Glomerular endothelial cell (primary cell): ENCODE data around the gene TGFB2. TPM values are rescaled to one million over a fixed set of nuclear protein-coding genes. Genes with fewer than 3 reads are reported as not detected.

Experiments
- DNase-seq: peaks from one replicate; pipeline ENCODE4 v3.0.0-alpha.2; 2011; ENCODE audit warnings: low read depth, low spot score; ENCODE audit errors: extremely low read depth
- total RNA-seq: library from RNA; depleted of rRNA; stranded (reverse); fragments of >200 nt; gene quantifications from 2 replicates; pipeline ENCODE4 v1.2.3, GENCODE V29; 2015

TGFB2 gene
- total RNA-seq, 1 donor from 2014 or later = 48.7 TPM

- no peak for DNase-seq
These were observed 12.2 kb downstream of the TGFB2 start for GRCh38 chr1:218357211-218357892.

DNA sequence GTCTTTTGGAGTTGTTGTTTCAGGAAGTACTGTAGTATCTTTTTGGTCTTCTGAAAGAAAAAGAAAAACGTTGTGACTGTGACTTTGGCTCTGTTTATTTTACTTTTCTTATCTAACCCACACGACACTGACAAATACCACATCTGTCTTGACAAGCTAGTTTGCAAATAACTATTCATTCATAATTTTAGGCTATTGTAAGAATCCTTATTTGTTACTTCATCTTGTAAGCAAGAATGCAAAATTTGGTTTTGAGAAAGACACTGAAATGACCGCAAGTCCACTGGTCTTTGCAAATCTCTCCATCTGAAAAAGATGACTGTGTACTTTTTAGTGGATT lies 12.7 kb downstream of the TGFB2 start:
- DNase-seq = no peak

DNA sequence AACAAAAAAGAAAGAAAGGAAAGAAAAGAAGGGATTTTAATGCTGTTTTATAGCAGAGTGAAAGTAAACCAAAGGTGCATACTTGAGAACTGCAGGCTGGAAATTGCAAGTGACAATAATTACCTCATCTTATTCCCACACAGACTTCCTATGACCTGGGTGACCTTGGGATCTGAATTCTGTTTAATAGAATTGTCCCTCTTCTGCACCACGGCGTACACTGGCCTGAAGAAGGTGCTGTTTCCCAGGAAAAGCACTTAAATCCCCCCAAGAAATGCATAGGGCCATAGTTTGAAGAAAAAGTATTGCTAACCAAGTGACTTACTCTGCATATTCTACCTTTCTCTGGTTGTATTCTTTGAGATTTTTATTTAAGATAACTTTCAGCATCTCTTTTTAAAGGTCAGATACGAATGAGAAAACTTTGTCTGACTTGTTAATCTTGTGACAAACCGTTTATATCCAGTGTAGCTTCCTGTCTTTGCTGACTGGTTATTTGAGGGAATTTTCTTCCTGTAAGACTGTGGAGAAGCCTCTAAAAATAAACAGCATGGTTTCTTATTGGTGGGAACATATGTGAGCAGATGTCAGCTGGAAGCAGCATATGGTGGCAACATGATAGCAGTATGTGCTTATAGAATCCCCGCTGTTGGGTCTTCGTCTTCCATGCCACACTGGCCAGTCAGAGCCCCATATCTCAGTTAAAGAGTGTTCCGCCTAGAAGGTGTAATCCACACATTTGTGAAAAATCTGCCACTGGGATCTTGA lies 16.3 kb downstream of the TGFB2 start:
- no peak for DNase-seq

DNA sequence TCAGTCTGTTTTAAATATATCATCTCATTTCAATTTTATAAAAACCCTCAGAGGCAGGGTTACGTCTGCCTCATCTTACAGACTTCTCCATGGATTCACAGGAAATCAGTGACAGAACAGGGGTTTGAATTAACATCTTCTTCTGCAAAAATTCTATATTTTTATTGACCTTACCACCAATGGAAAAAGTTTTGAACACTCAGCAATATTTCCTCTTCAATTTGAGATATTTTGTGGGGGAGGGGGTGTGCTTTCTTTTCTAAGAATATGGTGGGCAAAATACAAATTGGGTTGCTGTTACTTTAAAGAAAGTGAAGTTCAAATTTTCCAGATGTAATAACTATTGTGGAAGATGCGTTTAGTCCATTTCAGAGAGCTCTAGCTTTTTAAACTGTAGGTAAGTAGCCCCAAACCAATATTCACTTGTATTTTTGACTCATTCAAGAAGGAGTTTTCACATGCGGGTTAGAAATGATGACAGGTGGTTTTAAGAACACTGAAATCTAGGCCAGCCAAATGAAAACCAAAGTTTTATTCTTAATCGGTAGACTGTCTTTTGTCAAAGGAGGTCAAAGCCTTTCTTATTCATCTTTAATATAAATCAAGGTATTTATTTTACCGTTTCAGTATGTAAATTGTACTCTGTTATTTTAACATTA lies 17.4 kb downstream of the TGFB2 start:
- DNase-seq = no peak

- no peak for DNase-seq
These were observed 18.0 kb downstream of the TGFB2 start for GRCh38 chr1:218363141-218363540.

GRCh38 chr1:218364028-218364710 lies 19.0 kb downstream of the TGFB2 start:
- DNase-seq = no peak

DNA sequence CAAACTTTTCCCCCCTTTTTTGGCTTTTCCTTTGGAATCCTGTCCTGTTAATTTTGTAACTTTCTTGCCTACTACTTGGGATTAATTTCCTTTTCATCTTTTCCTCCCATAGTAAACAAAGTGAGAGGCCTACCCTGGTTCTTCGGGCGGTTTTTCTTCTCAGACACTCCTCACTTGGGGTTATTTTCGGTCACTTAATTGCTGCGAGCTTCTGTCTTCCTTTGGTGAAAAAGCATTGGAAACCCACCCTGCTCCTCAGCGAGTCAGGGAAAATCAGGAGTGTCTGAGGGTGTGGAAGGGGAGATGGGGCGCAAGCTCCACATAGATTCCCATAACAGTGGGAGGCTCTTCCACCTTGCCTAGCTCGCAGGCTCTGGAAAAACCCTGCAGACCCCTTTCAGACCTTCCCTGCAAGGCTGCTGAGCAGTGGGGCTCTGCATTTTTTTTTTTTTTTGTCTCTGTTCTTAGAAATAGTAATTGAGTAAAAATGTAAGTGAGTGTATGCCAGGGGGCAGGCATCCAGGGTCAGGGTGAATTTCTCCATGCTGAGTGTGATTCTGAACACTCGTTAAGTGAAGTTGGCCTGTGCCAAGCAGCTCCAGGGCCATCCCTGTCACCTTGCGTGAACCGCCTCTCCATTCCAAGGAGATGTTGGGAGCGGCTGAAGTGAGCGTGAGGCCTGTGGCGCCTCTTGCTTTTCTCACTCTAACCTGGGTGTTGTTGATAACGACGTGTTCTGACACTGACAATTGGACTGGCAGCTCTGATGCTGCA lies 20.3 kb downstream of the TGFB2 start:
- no peak for DNase-seq

GRCh38 chr1:218366322-218367052 lies 21.4 kb downstream of the TGFB2 start:
- no peak for DNase-seq

GRCh38 chr1:218367118-218367517 lies 22.0 kb downstream of the TGFB2 start:
- DNase-seq = no peak

GRCh38 chr1:218368686-218369085 lies 23.6 kb downstream of the TGFB2 start:
- DNase-seq = no peak

DNA sequence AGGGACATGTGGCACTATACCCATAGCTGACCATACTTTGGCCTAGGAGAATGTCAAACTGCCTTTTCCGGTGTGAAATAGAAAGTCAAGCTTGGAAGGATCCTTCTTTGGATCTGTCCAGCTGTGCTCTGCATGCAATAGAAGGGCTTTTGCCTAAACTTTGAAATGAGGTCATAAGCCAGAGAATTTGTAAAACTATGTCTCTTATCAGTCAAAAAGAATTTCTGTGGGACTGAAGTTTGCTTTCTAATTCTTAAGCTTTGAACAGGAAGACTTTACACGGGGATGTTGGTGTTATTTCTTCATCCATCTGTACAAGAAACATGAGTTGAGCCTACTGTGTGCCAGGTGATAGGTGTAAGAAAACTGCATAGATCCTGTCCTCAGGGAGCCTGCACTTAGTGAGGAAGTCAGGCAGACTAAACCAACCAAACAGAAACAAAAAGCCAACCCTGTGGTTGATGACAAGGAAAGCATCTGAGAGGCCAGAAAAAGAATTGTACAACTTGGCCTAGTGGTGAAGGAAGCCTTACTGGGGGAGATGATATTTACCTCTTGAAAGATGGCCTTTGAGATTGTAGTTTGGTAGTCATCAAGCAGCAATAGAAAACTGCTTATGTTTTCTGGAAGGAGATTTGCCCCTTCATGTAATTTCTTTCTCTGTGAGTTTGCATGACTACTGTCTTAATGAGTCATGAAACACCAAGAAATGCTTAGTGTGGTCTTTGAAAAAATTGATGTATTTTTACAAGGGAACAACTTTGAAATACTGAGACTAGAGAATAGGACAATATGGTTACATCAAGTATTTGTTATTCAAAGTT lies 24.8 kb downstream of the TGFB2 start:
- DNase-seq = no peak

DNA sequence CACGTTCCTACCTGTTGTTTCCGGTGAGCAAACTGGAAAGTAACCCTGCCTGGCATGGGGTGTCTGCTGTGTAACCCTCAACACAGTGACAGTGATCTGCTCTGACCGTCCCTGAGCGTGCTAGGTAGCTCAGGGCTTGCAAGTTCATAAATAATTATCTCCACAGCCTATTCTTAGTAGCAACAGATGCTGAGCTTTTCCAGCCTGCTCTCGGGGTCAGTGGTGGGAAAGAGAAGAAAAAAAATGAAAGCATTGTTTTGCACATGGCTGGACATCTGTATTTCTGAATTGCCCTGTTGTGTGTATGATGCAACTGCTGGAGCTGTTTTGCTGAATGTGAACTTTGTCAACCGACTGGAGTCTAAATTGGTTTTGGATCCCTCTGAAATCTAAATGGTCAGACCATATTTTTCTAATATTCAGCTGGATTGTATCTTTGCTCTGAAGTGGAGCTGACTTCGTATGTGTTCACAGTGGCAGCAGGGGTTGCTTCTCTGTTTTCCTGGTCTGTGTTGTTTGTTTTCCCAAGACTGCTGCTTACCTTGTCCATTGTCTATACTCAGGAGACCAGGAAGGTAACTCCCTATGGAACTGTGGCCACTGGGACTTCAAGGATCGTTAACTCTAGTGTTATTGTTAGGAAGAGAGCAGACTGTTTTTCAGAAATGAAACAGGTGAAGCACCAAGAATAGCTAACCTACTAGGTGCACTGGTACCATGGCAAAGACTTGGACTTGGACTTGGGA lies 27.0 kb downstream of the TGFB2 start:
- no peak for DNase-seq

GRCh38 chr1:218374401-218375353 lies 29.5 kb downstream of the TGFB2 start:
- DNase-seq = peak; percentile 71

- no peak for DNase-seq
These were observed 31.6 kb downstream of the TGFB2 start for GRCh38 chr1:218376722-218377121.

DNA sequence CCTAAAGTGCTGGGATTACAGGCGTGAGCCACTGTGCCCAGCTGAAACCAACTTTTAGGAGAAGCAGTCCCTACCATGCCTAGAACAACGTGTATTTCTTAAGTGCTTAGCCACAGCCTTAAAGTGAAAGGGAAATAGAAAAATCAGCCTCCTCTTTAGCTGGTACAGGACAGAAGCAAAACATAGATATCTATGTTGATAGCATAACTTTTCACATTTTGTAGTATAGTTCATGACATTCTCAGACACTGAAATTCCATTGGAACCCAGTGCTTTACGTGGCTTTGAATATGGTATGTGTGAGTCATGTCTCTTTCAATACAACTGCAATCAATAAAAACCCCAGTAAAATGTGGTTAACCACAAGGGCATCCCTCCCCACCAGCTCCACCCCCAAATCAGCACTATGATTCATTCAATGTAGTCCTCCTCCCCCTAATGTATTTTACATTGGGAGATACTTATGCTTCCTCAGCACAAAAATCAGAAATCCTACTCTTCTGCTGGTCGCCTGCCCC lies 32.1 kb downstream of the TGFB2 start:
- no peak for DNase-seq

GRCh38 chr1:218380125-218380977 lies 35.2 kb downstream of the TGFB2 start:
- DNase-seq = no peak
